ENCODE results near the gene FAM131A.

FAM131A gene

DNA sequence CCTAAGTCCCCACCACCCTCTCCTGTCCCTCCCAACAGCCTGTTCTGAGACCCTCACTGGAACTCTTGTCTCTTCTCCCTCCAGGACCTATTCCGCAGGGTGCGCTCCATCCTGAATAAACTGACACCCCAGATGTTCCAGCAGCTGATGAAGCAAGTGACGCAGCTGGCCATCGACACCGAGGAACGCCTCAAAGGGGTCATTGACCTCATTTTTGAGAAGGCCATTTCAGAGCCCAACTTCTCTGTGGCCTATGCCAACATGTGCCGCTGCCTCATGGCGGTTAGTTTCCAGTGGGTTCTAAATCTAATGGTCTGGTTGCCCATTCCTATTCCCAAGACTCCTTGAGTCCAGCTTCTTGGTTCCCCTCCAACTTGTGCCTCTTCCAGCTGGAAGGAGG lies 13.7 kb upstream of the FAM131A start:
- Histone ChIP-seq H3K27me3 (ENCODE audit: low read length) (no peaks in the 10 kb centered on the region), H3K36me3 (ENCODE audit: low read length) (peaks cover 39% of the 10 kb centered on the region), H3F3A (ENCODE audit: insufficient read depth) (no peaks in the 10 kb centered on the region), H2AFZ (ENCODE audit: low read depth, low read length, severe bottlenecking) (no peak overlapping the region), H3K27ac (ENCODE audit: low read depth, low read length) (no peak overlapping the region), H3K9ac (ENCODE audit: low read length) (no peak overlapping the region), H4K20me1 (ENCODE audit: low read depth, low read length) (0 out of 2 replicates have a peak, but pooled peaks cover 4% of the 10 kb centered on the region), H3K9me3 (ENCODE audit: insufficient read depth, low read length) (no peaks in the 10 kb centered on the region), H3K9me2 (replicated peaks; ENCODE audit: insufficient read depth, low read length) (no peaks in the 10 kb centered on the region), H3K4me2 (ENCODE audit: low read depth, low read length, poor library complexity, severe bottlenecking) (no peak overlapping the region), H3K4me3 (ENCODE audit: insufficient read depth, low read length, poor library complexity, severe bottlenecking) (no peak overlapping the region), H3K79me2 (ENCODE audit: insufficient read depth, low read length) (peaks cover 23% of the 10 kb centered on the region)
- TF ChIP-seq, protein P1, sequence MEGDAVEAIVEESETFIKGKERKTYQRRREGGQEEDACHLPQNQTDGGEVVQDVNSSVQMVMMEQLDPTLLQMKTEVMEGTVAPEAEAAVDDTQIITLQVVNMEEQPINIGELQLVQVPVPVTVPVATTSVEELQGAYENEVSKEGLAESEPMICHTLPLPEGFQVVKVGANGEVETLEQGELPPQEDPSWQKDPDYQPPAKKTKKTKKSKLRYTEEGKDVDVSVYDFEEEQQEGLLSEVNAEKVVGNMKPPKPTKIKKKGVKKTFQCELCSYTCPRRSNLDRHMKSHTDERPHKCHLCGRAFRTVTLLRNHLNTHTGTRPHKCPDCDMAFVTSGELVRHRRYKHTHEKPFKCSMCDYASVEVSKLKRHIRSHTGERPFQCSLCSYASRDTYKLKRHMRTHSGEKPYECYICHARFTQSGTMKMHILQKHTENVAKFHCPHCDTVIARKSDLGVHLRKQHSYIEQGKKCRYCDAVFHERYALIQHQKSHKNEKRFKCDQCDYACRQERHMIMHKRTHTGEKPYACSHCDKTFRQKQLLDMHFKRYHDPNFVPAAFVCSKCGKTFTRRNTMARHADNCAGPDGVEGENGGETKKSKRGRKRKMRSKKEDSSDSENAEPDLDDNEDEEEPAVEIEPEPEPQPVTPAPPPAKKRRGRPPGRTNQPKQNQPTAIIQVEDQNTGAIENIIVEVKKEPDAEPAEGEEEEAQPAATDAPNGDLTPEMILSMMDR (IDR thresholded peaks at IDR 0.05; ENCODE audit: insufficient read depth, low read length, poor library complexity, severe bottlenecking) = no peak
- TF ChIP-seq EZH2phosphoT487 (conservative IDR thresholded peaks at IDR 0.05; ENCODE audit: low read length) = no peak

DNA sequence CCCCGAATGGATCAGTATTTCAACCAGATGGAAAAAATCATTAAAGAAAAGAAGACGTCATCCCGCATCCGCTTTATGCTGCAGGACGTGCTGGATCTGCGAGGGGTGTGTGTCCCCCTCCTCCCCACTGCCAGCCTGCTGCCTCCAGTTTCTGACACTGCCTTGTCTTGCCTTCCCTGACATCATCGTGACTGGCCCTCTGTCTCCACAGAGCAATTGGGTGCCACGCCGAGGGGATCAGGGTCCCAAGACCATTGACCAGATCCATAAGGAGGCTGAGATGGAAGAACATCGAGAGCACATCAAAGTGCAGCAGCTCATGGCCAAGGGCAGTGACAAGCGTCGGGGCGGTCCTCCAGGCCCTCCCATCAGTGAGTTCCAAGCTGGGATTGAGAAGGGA lies 12.1 kb upstream of the FAM131A start:
- H3K79me2 ChIP-seq (ENCODE audit: insufficient read depth, low read length) = peaks cover 9% of the 10 kb centered on the region
- no peaks in the 10 kb centered on the region for H3K9me2 ChIP-seq (replicated peaks; ENCODE audit: insufficient read depth, low read length)
- no peak overlapping the region for H3K4me3 ChIP-seq (ENCODE audit: insufficient read depth, low read length, poor library complexity, severe bottlenecking)
- no peak overlapping the region for H2AFZ ChIP-seq (ENCODE audit: low read depth, low read length, severe bottlenecking)
- H4K20me1 ChIP-seq (ENCODE audit: low read depth, low read length) = no peaks in the 10 kb centered on the region
- H3K4me2 ChIP-seq (ENCODE audit: low read depth, low read length, poor library complexity, severe bottlenecking) = no peak overlapping the region
- no peak for TF ChIP-seq EZH2phosphoT487 (conservative IDR thresholded peaks at IDR 0.05; ENCODE audit: low read length)
- TF ChIP-seq, protein P1 (IDR thresholded peaks at IDR 0.05; ENCODE audit: insufficient read depth, low read length, poor library complexity, severe bottlenecking) = no peak
- H3K9me3 ChIP-seq (ENCODE audit: insufficient read depth, low read length) = no peaks in the 10 kb centered on the region
- peaks cover under 1% of the 10 kb centered on the region; the same call in 1 of the 2 replicates for H3F3A ChIP-seq (ENCODE audit: insufficient read depth)
- no peak overlapping the region for H3K27ac ChIP-seq (ENCODE audit: low read depth, low read length)
- H3K36me3 ChIP-seq (ENCODE audit: low read length) = peaks cover 44% of the 10 kb centered on the region
- H3K27me3 ChIP-seq (ENCODE audit: low read length) = no peaks in the 10 kb centered on the region
- no peak overlapping the region for H3K9ac ChIP-seq (ENCODE audit: low read length)

DNA sequence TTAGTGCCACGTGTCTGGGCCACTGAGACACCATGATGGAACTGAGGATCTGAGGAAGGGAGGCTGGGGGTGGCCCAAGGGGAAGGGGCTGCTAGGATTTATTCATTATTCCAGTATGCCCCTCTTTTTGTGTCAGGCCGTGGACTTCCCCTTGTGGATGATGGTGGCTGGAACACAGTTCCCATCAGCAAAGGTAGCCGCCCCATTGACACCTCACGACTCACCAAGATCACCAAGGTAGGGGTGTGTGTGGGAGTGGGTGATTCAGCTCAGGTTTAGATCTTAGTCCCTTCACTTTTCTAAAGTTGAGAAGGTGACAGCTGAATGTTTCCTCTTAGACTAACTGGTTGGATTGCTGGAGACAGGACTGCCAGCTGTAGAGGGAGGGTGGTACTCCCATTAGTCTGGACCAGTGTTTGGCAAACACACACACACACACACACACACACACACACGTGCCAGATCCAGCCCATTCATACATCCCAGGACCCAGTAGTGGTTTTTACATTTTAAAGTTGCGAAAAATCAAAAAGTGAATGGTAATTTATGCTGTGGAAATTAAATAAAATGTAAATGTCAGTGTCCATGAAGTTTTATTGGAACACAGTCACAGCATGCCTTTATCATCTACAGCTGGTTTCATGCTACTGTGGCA lies 11.6 kb upstream of the FAM131A start:
- peaks cover 41% of the 10 kb centered on the region for H3K36me3 ChIP-seq (ENCODE audit: low read length)
- H4K20me1 ChIP-seq (ENCODE audit: low read depth, low read length) = no peaks in the 10 kb centered on the region
- H3K27ac ChIP-seq (ENCODE audit: low read depth, low read length) = no peak overlapping the region
- H3K9ac ChIP-seq (ENCODE audit: low read length) = no peak overlapping the region
- H3K4me2 ChIP-seq (ENCODE audit: low read depth, low read length, poor library complexity, severe bottlenecking) = no peak overlapping the region
- H3K4me3 ChIP-seq (ENCODE audit: insufficient read depth, low read length, poor library complexity, severe bottlenecking) = no peak overlapping the region
- H3K27me3 ChIP-seq (ENCODE audit: low read length) = no peaks in the 10 kb centered on the region
- H2AFZ ChIP-seq (ENCODE audit: low read depth, low read length, severe bottlenecking) = no peak overlapping the region
- H3F3A ChIP-seq (ENCODE audit: insufficient read depth) = peaks cover 6% of the 10 kb centered on the region; the same call in 1 of the 2 replicates
- H3K9me3 ChIP-seq (ENCODE audit: insufficient read depth, low read length) = no peaks in the 10 kb centered on the region
- H3K9me2 ChIP-seq (replicated peaks; ENCODE audit: insufficient read depth, low read length) = no peaks in the 10 kb centered on the region
- TF ChIP-seq EZH2phosphoT487 (conservative IDR thresholded peaks at IDR 0.05; ENCODE audit: low read length) = no peak
- peaks cover 3% of the 10 kb centered on the region for H3K79me2 ChIP-seq (ENCODE audit: insufficient read depth, low read length)

DNA sequence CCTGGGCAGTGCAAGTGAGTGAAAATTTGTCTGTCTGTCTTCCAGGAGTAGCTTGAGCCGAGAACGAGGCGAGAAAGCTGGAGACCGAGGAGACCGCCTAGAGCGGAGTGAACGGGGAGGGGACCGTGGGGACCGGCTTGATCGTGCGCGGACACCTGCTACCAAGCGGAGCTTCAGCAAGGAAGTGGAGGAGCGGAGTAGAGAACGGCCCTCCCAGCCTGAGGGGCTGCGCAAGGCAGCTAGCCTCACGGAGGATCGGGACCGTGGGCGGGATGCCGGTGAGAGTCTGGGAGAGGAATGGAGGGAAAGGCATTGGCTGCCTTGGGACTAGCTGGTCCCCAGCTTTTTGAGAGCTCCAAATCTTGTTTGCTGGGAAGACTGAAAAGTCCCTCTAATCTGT lies 10.2 kb upstream of the FAM131A start:
- H3K4me2 ChIP-seq (ENCODE audit: low read depth, low read length, poor library complexity, severe bottlenecking) = no peak overlapping the region
- TF ChIP-seq, protein P1 (IDR thresholded peaks at IDR 0.05; ENCODE audit: insufficient read depth, low read length, poor library complexity, severe bottlenecking) = no peak
- TF ChIP-seq EZH2phosphoT487 (conservative IDR thresholded peaks at IDR 0.05; ENCODE audit: low read length) = no peak
- no peaks in the 10 kb centered on the region for H3K79me2 ChIP-seq (ENCODE audit: insufficient read depth, low read length)
- no peaks in the 10 kb centered on the region for H3K9me2 ChIP-seq (replicated peaks; ENCODE audit: insufficient read depth, low read length)
- no peaks in the 10 kb centered on the region for H3K9me3 ChIP-seq (ENCODE audit: insufficient read depth, low read length)
- peaks cover 44% of the 10 kb centered on the region for H3K36me3 ChIP-seq (ENCODE audit: low read length)
- no peak overlapping the region for H2AFZ ChIP-seq (ENCODE audit: low read depth, low read length, severe bottlenecking)
- H3K9ac ChIP-seq (ENCODE audit: low read length) = no peak overlapping the region
- H3K27ac ChIP-seq (ENCODE audit: low read depth, low read length) = no peak overlapping the region
- no peaks in the 10 kb centered on the region; the same call in 1 of the 2 replicates for H4K20me1 ChIP-seq (ENCODE audit: low read depth, low read length)
- H3K27me3 ChIP-seq (ENCODE audit: low read length) = no peaks in the 10 kb centered on the region
- no peak overlapping the region for H3K4me3 ChIP-seq (ENCODE audit: insufficient read depth, low read length, poor library complexity, severe bottlenecking)
- H3F3A ChIP-seq (ENCODE audit: insufficient read depth) = peaks cover 12% of the 10 kb centered on the region; the same call in 1 of the 2 replicates

All from SU-DHL-6 (cell line).